Naive B cell (primary cell): ENCODE results near the gene LIMA1. TPM values are rescaled to one million over a fixed set of nuclear protein-coding genes. Genes with fewer than 3 reads are reported as not detected.
"Not testable (repeated sequence)": the region's sequence is repeated elsewhere in the genome, so short reads cannot be mapped to it uniquely, and the experiment has no call there.

Experiments
- ATAC-seq, 2 donors: fragments of 150-1000 bp; cut with Tn5 transposase; 2 replicates each; pipeline ENCODE4 v1.10.0; 2021; ENCODE audit warnings: low read depth in 2 of 2, mild to moderate bottlenecking in 2 of 2, moderate library complexity in 2 of 2
- DNase-seq: peaks from one replicate; pipeline ENCODE4 v3.0.0; 2022
- H3K27ac Mint-ChIP-seq, 6 donors: one replicate each; pipeline ENCODE4 v1.8.0; 2020 to 2022; ENCODE audit warnings: mild to moderate bottlenecking in 6 of 6, mixed read lengths in 6 of 6, moderate library complexity in 5 of 6, inconsistent platforms in 2 of 6
- H3K27me3 Mint-ChIP-seq, 3 donors: one replicate each; pipeline ENCODE4 v1.8.0; 2021 to 2022; ENCODE audit warnings: mixed read lengths in 3 of 3, mild to moderate bottlenecking in 1 of 3
- H3K36me3 Mint-ChIP-seq, 2 donors: one replicate each; pipeline ENCODE4 v1.8.0; 2020 to 2022; ENCODE audit warnings: mixed read lengths in 2 of 2, inconsistent platforms in 1 of 2, mild to moderate bottlenecking in 1 of 2
- H3K4me1 Mint-ChIP-seq, 3 donors: one replicate each; pipeline ENCODE4 v1.8.0; 2020 to 2022; ENCODE audit warnings: mixed read lengths in 3 of 3, inconsistent platforms in 1 of 3, mild to moderate bottlenecking in 1 of 3, moderate library complexity in 1 of 3
- H3K4me3 Mint-ChIP-seq, 8 donors: one replicate each; pipeline ENCODE4 v1.8.0; 2020 to 2022; ENCODE audit warnings: mild to moderate bottlenecking in 8 of 8, mixed read lengths in 8 of 8, moderate library complexity in 8 of 8, inconsistent platforms in 2 of 8
- H3K9me3 Mint-ChIP-seq, 7 donors: one replicate each; pipeline ENCODE4 v1.8.0; 2020 to 2022; ENCODE audit warnings: mixed read lengths in 7 of 7, mild to moderate bottlenecking in 5 of 7, inconsistent platforms in 2 of 7, moderate library complexity in 1 of 7
- polyA plus RNA-seq, 6 donors: library from polyadenylated mRNA; unstranded; fragments of 300-500 nt; fragmentation: Illumina TruSeq; gene quantifications; one replicate each; pipeline ENCODE4 v1.2.3, GENCODE V29; 2021; ENCODE audit warnings: low read depth in 6 of 6

The LIMA1 gene
- polyA plus RNA-seq, 6 donors from 2014 or later = 0.48 to 2.1 (median 1.5) TPM

- DNase-seq (peak; percentile 48), ATAC-seq (peak in 1 of 2 donors; percentile 37)
- H3K27me3 Mint-ChIP-seq = no peaks in the 10 kb centered on the region
- no peaks in the 10 kb centered on the region for H3K4me1 Mint-ChIP-seq
- H3K27ac Mint-ChIP-seq = no peak overlapping the region
- H3K4me3 Mint-ChIP-seq = no peak overlapping the region
- H3K9me3 Mint-ChIP-seq = peaks cover 0 to 2% (median 0%) of the 10 kb centered on the region in 7 donors
- no peaks in the 10 kb centered on the region for H3K36me3 Mint-ChIP-seq
Observed at GRCh38 chr12:50174971-50175715, 108.2 kb downstream of the LIMA1 start.

GRCh38 chr12:50167049-50167828, 116.1 kb downstream of the LIMA1 start, which contains the start of gene CERS5:
TSS of gene CERS5 (minus strand) at chr12:50167369. CDS start at chr12:50167297, 72 bp downstream.
- H3K9me3 Mint-ChIP-seq = peaks cover 0 to 2% (median 0%) of the 10 kb centered on the region in 7 donors
- peaks cover 15 to 37% (median 36%) of the 10 kb centered on the region in 3 donors for H3K4me1 Mint-ChIP-seq
- H3K4me3 Mint-ChIP-seq = peak within 1 kb of the TSS; percentile 87 to 96 (median 95)
- H3K27ac Mint-ChIP-seq = peak within 1 kb of the TSS; percentile 94 to 98 (median 96)
- ATAC-seq = peak; percentile 94
- DNase-seq = peak; percentile 99
- no peaks in the 10 kb centered on the region for H3K36me3 Mint-ChIP-seq
- no peaks in the 10 kb centered on the region for H3K27me3 Mint-ChIP-seq

GRCh38 chr12:50166799-50167048, 116.6 kb downstream of the LIMA1 start:
- Mint-ChIP-seq H3K4me1 (peaks cover 15 to 38% (median 36%) of the 10 kb centered on the region in 3 donors), H3K4me3 (peak overlapping the region; percentile 87 to 96 (median 95)), H3K9me3 (peaks cover 0 to 2% (median 0%) of the 10 kb centered on the region in 7 donors), H3K36me3 (no peaks in the 10 kb centered on the region), H3K27ac (peak overlapping the region; percentile 61 to 97 (median 94)), H3K27me3 (no peaks in the 10 kb centered on the region)
- ATAC-seq (no peak), DNase-seq (no peak)

- ATAC-seq = no peak
- Mint-ChIP-seq H3K27me3 (no peaks in the 10 kb centered on the region), H3K4me3 (peak overlapping the region; percentile 18 to 96 (median 29)), H3K4me1 (peaks cover 19 to 49% (median 48%) of the 10 kb centered on the region in 3 donors), H3K9me3 (no peaks in the 10 kb centered on the region), H3K36me3 (no peaks in the 10 kb centered on the region), H3K27ac (peak overlapping the region in 2 of 6 donors; percentile 12 to 65)
- no peak for DNase-seq
Observed at GRCh38 chr12:50164963-50165362, 118.4 kb downstream of the LIMA1 start.

GRCh38 chr12:50162230-50162629, 121.1 kb downstream of the LIMA1 start:
- Mint-ChIP-seq H3K4me1 (peaks cover 22 to 50% (median 48%) of the 10 kb centered on the region in 3 donors), H3K4me3 (no peak overlapping the region), H3K36me3 (no peaks in the 10 kb centered on the region), H3K27me3 (no peaks in the 10 kb centered on the region), H3K9me3 (no peaks in the 10 kb centered on the region), H3K27ac (no peak overlapping the region)
- no peak for DNase-seq
- no peak for ATAC-seq

- Mint-ChIP-seq H3K27me3 (no peaks in the 10 kb centered on the region), H3K36me3 (no peaks in the 10 kb centered on the region), H3K9me3 (no peaks in the 10 kb centered on the region), H3K4me3 (no peak overlapping the region), H3K27ac (peak overlapping the region in 4 of 6 donors; percentile 1 to 88 (median 50)), H3K4me1 (peaks cover 16 to 40% (median 37%) of the 10 kb centered on the region in 3 donors)
- no peak for DNase-seq
- no peak for ATAC-seq
Observed at GRCh38 chr12:50160643-50161042, 122.7 kb downstream of the LIMA1 start.

GRCh38 chr12:50157259-50157658, 126.1 kb downstream of the LIMA1 start:
- DNase-seq (no peak), ATAC-seq (no peak)
- Mint-ChIP-seq H3K4me3 (no peak overlapping the region), H3K27ac (peak overlapping the region in 3 of 6 donors; percentile 3 to 79 (median 43)), H3K9me3 (no peaks in the 10 kb centered on the region), H3K4me1 (peaks cover 16 to 25% (median 20%) of the 10 kb centered on the region in 3 donors), H3K27me3 (no peaks in the 10 kb centered on the region), H3K36me3 (no peaks in the 10 kb centered on the region)

- no peak for DNase-seq
- H3K9me3 Mint-ChIP-seq = no peaks in the 10 kb centered on the region
- peaks cover 16 to 25% (median 20%) of the 10 kb centered on the region in 3 donors for H3K4me1 Mint-ChIP-seq
- H3K36me3 Mint-ChIP-seq = no peaks in the 10 kb centered on the region
- ATAC-seq = no peak
- H3K4me3 Mint-ChIP-seq = no peak overlapping the region
- no peaks in the 10 kb centered on the region for H3K27me3 Mint-ChIP-seq
- H3K27ac Mint-ChIP-seq = peak overlapping the region in 1 of 6 donors; percentile 43
Observed at GRCh38 chr12:50156641-50157040, 126.7 kb downstream of the LIMA1 start.

GRCh38 chr12:50154947-50155346, 128.4 kb downstream of the LIMA1 start:
- not testable (repeated sequence) for H3K27ac Mint-ChIP-seq, H3K9me3 Mint-ChIP-seq, H3K4me3 Mint-ChIP-seq, ATAC-seq, H3K27me3 Mint-ChIP-seq, DNase-seq, H3K36me3 Mint-ChIP-seq
- peaks cover 19 to 22% (median 20%) of the 10 kb centered on the region in 3 donors for H3K4me1 Mint-ChIP-seq

- DNase-seq = no peak
- Mint-ChIP-seq H3K27ac (peak overlapping the region in 4 of 6 donors; percentile 28 to 71 (median 39)), H3K27me3 (no peaks in the 10 kb centered on the region), H3K9me3 (no peaks in the 10 kb centered on the region), H3K4me1 (peaks cover 7 to 14% (median 13%) of the 10 kb centered on the region in 3 donors), H3K36me3 (no peaks in the 10 kb centered on the region), H3K4me3 (no peak overlapping the region)
- ATAC-seq = no peak
Observed at GRCh38 chr12:50151047-50151687, 132.2 kb downstream of the LIMA1 start.

GRCh38 chr12:50149311-50149710, 134.0 kb downstream of the LIMA1 start:
- ATAC-seq = no peak
- Mint-ChIP-seq H3K36me3 (no peaks in the 10 kb centered on the region), H3K4me1 (peaks cover 11 to 18% (median 13%) of the 10 kb centered on the region in 3 donors), H3K27ac (peak overlapping the region in 2 of 6 donors; percentile 9 to 37), H3K27me3 (no peaks in the 10 kb centered on the region), H3K4me3 (no peak overlapping the region), H3K9me3 (no peaks in the 10 kb centered on the region)
- DNase-seq = no peak

- peaks cover 11 to 18% (median 13%) of the 10 kb centered on the region in 3 donors for H3K4me1 Mint-ChIP-seq
- DNase-seq, ATAC-seq, H3K9me3 Mint-ChIP-seq, H3K4me3 Mint-ChIP-seq, H3K27ac Mint-ChIP-seq, H3K27me3 Mint-ChIP-seq, H3K36me3 Mint-ChIP-seq: not testable (repeated sequence)
Observed at GRCh38 chr12:50148011-50148410, 135.3 kb downstream of the LIMA1 start.

GRCh38 chr12:50147281-50147680, 136.0 kb downstream of the LIMA1 start:
- ATAC-seq (no peak), DNase-seq (no peak)
- H3K36me3 Mint-ChIP-seq = no peaks in the 10 kb centered on the region
- no peak overlapping the region for H3K27ac Mint-ChIP-seq
- H3K4me3 Mint-ChIP-seq = no peak overlapping the region
- H3K9me3 Mint-ChIP-seq = no peaks in the 10 kb centered on the region
- H3K4me1 Mint-ChIP-seq = peaks cover 11 to 18% (median 13%) of the 10 kb centered on the region in 3 donors
- no peaks in the 10 kb centered on the region for H3K27me3 Mint-ChIP-seq
